ENCODE results near the gene KRTAP4-8.
A peak's percentile ranks its signal among the peaks of the same experiment; 100 is the strongest.
"Not testable (repeated sequence)": the region's sequence is repeated elsewhere in the genome, so short reads cannot be mapped to it uniquely, and the experiment has no call there.

KRTAP4-8 gene

DNA sequence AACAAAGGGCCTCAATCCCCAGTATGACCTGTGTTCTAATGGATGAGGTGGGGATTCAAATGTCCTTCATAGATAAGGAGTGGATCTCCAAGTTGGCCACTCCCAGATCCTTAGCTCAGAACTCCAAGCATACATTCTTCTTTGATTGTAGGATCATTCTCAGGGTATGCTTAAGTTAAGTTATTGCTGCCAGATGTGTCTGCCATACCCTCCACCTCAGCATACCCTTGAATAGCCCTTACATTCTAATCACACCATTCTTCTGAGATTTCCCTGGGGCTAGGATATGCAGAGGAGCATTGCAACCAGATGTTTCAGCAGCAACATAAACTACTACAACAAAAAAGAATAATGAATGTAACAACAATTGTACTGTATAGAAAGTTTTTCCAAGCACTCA lies 30.7 kb downstream of the KRTAP4-8 start:
- DNase-seq (ENCODE audit: insufficient read length, low spot score) = no peak
- FAIRE-seq = no peak

DNA sequence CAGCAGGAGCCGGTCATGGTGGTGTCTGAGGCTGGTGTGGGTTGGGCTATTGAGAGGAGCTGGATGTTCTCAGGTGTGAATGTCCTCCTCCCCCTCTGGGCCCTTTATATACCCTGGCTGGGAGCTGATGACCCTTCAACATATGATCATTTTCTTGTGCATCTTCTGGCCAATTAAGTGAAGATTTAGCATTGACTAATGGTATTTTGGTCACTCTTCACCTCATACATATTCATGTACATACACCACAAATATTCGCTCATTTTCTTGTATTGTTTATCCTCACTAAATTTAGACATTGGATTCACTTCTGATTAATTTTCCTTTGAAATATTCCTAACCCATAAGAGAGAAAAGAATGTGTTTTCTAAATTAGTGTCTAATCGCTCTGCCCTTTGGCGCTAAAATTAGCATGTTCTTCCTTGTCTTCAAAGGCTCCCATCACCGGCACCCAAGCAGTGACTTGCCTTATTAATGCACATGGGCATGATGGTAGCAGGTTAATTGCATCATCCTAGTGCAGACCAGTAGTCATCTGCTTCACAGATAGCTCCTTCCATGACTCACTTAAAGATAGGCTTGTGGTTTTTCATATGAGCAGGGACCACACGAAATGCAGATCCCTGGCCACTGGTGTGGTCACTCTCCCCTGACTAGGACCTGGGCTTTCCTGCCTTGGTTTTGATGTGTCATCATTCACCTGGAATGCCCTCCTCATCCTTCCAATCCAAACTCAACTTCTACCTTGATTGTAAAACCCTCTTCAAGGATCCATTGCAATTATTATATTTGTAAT lies 31.9 kb downstream of the KRTAP4-8 start, which contains the start of gene KRTAP2-4:
Gene KRTAP2-4, minus strand, starts transcription at position 51 of the 796 bp plus-strand sequence. Its CDS starts 34 bp downstream, at position 17.
- DNase-seq (ENCODE audit: insufficient read length, low spot score) (no peak), FAIRE-seq (peak; percentile 80)

DNA sequence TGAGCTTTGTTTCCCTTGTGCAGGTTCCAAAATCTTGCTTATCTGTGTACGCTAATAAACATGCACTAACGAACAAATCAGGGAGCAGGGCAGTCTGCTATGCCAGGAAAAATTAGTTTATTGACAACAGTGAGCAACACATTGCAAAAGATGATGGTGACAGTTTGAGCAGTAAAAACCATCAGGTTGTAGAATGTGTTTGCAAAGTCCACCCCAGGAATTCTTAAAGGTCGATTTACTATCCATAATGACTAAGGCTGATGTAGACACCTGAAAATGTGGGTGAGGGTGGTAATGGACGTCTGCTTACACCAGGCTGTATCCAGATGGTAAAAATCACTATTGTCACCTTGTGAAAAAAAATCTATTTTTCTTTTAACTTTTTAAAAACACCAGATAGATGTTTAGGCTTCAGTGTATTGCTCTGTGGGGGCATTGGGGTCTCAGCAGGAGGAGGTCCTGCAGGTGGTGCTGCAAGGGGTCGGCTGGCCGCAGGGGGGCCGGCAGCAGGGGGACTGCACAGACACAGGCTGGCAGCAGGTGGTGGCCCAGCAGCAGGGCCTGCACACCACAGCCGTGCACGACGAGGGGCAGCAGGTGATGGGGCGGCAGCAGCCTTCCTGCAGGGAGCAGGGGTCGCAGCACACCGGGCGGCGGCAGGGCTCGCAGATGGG lies 32.8 kb downstream of the KRTAP4-8 start:
- not testable (repeated sequence) for DNase-seq (ENCODE audit: insufficient read length, low spot score); FAIRE-seq

DNA sequence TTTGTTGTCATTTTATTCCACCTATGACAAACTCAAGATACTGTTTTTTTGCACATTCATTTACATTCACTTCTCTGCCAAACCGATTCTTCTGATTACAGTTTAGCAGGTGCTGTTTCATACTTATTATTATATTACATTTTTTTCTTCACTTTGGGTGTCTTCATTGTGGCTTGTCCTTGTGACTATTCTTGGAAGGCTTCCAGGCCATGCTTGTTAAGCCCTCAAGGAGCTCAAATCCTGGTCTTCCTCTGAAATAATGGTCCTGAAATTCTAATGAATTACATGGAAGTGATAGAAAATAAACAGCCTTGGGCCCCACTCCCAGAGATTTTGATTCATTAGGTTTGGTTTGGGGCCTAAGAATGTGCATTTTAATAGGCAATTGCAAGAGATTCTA lies 33.6 kb downstream of the KRTAP4-8 start:
- no peak for FAIRE-seq
- no peak for DNase-seq (ENCODE audit: insufficient read length, low spot score)

DNA sequence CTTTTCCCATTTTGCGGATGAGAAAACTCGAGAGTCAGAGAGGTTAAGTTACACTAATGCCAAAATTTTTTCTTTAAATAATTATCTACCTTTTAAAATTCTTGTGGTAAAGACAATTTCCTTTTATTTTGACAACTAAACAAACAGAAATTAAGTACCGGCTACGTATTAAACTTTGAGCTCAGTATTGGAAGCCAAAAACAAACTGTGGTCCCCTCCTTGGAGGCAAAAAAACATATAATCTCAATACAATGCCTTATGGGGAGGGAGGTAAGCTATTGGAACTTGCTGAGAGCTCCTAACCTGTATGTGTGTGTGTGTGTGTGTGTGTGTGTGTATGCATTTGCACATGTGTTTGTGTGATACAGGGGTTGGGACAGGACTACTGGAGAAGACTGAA lies 34.5 kb downstream of the KRTAP4-8 start:
- FAIRE-seq (peak; percentile 81), DNase-seq (ENCODE audit: insufficient read length, low spot score) (no peak)

DNA sequence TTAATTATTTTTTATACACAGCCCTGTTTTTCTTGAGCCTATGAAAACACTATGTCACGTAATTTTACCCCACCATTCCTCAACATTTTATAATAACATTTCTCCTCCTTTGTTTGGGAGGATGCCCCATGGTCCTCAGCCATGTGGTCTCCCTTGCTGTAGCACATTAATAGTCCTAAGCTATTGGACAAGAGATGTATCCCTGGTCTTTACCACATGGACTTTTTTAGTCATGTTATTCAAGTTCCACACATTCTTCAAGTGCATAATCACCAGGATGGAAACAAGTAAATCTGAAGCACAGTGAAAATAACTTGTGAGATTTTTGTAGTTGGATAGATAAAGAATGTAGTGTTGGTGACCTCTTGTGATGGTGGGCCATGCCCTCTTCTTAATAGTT lies 36.0 kb downstream of the KRTAP4-8 start:
- peak; percentile 65 for DNase-seq (ENCODE audit: insufficient read length, low spot score)

DNA sequence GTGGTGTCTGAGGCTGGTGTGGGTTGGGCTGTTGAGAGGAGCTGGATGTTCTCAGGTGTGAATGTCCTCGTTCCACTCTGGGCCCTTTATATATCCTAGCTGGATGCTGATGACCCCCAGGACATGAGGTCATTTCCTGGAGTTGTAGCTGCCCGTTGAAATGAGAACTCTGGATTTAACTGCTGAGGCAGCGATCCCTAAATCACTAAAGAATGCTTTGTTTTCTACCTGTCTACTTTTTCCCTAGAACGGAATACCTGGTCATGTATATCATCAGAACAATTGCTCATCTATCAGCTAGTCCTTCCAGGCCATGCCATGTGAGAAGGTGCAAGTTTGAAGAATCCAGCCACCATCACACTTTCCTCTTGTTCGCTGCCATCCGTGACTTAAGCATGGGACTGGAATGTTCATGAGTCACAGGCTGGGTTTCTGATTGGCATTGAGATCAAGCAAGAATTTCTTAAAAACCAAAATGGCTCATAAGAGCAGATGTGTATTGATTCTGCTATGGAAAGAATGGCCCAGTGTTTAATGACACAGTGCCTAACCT lies 37.8 kb downstream of the KRTAP4-8 start, which contains the start of gene KRTAP2-3:
Gene KRTAP2-3, minus strand, starts transcription at position 63 of the 553 bp plus-strand sequence. CDS start 64 bp downstream, outside the sequence.
- FAIRE-seq (peak; percentile 98), DNase-seq (ENCODE audit: insufficient read length, low spot score) (peak; percentile 68)

More for the DNA sequence above, 36.0 kb downstream of the KRTAP4-8 start:
- FAIRE-seq = peak; percentile 89

DNA sequence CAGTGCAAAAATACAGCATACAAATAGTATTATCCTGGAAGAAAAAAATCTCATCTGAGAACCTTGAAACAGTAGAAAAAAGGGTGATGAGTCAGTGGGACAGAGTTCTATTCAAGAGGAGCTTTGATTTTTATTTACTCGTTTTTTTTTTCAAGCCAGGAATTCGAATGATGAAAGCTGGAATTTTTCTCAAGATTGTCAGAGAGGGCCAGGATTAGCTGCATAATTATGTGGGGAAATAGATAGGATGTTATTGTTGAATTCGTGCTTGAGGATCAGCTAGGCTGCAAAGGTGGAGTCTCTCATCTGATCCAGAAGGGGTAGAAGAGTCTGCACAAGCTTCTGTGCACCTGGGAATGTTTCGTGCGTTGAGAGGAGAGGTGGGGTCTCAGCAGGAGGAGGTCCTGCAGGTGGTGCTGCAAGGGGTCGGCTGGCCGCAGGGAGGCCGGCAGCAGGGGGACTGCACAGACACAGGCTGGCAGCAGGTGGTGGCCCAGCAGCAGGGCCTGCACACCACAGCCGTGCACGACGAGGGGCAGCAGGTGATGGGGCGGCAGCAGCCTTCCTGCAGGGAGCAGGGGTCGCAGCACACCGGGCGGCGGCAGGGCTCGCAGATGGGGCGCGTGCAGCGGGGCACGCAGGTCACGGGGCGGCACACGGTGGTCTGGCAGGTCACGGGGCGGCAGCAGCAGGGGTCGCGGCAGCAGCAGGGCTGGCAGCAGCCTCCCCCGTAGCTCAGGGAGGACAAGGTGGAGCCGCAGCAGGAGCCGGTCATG lies 38.5 kb downstream of the KRTAP4-8 start:
- not testable (repeated sequence) for FAIRE-seq
- DNase-seq (ENCODE audit: insufficient read length, low spot score) = peak; percentile 45

DNA sequence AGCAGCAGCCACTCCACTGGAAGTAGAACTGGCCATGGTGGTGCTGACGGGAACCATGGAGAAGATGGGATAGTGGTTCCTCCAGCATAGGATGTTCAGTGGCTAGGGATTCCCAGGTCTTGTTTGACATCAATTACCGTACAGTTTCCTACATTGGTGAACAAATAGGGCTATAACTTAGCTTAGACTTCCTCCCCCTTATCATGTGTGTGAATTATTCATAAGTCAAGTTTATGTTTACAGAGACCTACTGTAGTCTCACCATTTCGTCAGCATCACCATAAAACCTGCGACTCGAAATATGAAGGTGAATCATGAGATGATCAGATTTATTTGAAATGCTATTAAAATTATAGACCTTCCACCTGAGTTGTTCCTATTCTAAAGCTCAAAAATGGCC lies 39.2 kb downstream of the KRTAP4-8 start:
- DNase-seq (ENCODE audit: insufficient read length, low spot score) = no peak
- no peak for FAIRE-seq

DNA sequence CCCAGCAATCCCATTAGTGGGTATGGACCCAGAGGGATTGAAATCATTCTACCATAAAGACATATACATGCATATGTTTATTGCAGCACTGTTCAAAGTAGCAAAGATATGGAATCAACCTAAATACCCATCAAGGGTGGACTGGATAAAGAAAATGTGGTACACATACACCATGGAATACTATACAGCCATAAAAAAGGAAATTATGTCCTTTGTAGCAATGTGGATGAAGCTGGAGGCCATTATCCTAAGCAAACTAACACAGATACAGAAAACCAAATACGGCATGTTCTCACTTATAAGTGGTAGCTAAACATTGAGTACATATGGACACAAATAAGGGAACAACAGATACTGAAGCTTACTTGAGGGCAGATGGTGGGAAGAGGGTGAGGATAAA lies 40.4 kb downstream of the KRTAP4-8 start:
- DNase-seq (ENCODE audit: insufficient read length, low spot score) (no peak), FAIRE-seq (peak; percentile 64)

DNA sequence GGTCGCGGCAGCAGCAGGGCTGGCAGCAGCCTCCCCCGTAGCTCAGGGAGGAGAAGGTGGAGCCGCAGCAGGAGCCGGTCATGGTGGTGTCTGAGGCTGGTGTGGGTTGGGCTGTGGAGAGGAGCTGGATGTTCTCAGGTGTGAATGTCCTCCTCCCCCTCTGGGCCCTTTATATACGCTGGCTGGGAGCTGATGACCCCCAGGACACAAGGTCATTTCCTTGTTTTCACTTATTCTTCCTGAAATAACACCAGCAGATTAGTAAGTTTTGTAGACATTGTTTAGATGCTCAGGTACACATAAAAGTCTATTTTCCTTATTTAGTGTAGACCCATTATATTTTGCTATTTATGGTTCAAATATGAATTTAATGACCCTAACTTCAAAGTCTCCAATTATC lies 42.8 kb downstream of the KRTAP4-8 start, which contains the start of gene KRTAP2-2:
Gene KRTAP2-2, minus strand, starts transcription at position 101 of the 400 bp plus-strand sequence. Its CDS starts 19 bp downstream, at position 82.
- not testable (repeated sequence) for DNase-seq (ENCODE audit: insufficient read length, low spot score); FAIRE-seq

DNA sequence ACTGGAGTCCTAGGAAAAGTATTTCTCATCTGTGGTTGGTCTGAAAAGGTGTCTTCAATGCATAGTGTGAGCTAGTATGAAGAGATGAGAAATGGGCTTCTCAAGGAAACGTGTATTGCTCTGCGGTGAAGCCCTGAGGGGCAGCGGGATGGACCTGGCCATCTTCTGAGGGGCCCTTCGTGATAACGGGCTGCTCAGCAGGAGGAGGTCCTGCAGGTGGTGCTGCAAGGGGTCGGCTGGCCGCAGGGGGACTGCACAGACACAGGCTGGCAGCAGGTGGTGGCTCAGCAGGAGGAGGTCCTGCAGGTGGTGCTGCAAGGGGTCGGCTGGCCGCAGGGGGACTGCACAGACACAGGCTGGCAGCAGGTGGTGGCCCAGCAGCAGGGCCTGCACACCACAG lies 43.4 kb downstream of the KRTAP4-8 start:
- DNase-seq (ENCODE audit: insufficient read length, low spot score); FAIRE-seq: not testable (repeated sequence)

DNA sequence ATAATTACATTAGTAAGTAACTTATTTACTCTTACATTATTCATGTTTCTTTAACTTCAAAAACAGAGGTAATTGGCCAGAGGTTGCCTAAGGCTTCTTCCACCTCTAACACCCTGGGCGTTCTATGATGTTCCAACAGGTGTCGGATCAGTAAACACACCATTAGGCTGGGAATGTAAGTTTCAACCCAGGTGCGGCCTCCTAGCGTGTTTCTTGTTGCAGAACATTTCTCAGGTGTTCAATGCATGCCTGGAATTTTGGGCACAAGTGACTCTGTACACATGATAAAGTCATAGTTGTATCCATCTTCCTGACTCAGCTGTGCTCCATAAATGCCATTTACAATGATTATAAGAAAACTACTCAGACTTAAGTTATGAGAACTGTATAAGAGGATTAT lies 43.9 kb downstream of the KRTAP4-8 start:
- DNase-seq (ENCODE audit: insufficient read length, low spot score) (no peak), FAIRE-seq (no peak)

DNA sequence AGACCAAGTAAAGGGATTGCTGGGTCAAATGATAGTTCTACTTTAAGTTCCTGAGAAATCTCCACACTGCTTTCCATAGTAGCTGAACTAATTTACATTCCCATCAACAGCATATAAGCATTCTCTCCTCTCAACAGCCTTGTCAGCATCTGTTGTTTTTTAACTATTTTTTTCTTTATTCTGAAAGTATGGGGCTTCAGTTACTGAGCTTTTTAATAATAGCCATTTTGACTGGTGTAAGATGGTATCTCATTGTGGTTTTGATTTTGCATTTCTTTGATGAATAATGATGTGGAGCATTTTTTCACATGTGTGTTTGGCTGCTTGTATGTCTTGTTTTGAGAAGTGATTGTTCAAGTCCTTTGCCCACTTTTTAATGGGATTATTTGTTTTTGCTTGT lies 45.4 kb downstream of the KRTAP4-8 start:
- FAIRE-seq (no peak), DNase-seq (ENCODE audit: insufficient read length, low spot score) (no peak)

DNA sequence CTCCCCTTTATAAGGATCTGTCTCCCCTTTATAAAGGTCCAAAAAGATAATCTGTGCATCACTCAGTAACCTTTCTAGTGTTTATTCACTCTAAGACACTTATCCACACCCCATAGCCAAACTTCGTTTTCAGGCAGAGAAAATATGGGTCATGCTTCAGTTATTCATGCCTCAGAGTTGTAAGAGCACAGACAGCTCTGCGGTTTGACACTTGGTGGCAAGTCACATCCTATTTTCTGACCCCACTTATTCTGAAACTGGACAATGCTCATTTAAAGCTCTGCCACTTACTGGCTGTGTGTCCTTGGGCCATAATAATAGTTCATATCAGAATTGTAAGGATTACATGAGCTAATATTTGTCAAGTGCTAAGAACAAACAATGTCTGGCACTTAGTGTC lies 48.8 kb downstream of the KRTAP4-8 start:
- FAIRE-seq = peak; percentile 84

DNA sequence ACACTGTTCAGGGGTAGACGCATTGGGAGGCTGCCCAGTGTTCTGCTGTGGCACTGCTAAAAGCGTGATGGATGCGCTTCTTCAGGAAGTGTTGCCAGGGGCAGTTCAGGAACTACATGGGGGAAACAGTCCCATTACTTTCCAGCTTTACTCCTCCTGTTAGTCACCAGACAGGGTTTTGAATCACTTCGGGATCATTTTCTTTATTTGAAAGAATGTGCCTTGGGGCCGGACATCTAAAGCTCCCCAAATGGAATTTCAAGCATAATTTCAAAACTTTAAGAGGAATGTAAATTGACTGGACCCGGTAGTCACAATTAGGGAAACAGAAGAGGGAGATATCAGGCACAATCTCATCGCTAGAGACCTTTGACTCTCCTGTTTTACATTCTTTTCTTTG lies 49.5 kb downstream of the KRTAP4-8 start:
- DNase-seq (ENCODE audit: insufficient read length, low spot score) (peak; percentile 62), FAIRE-seq (peak; percentile 68)

More for the DNA sequence above, 48.8 kb downstream of the KRTAP4-8 start:
- peak; percentile 53 for DNase-seq (ENCODE audit: insufficient read length, low spot score)
